22Rv1 (cell line): ENCODE results near the gene XAF1.

Experiments used
- CTCF ChIP-seq: fragments of 450-650 bp; IDR thresholded peaks from 2 replicates; pipeline ENCODE4 v1.5.1; 2017; ENCODE audit warnings: mild to moderate bottlenecking
- ZFX ChIP-seq: fragments of 450-650 bp; IDR thresholded peaks from 2 replicates; pipeline ENCODE4 v1.6.1; 2017; ENCODE audit warnings: antibody characterized with exemption, borderline replicate concordance

- TF ChIP-seq CTCF (no peak), ZFX (no peak)
These were observed 25.0 kb downstream of the XAF1 start for GRCh38 chr17:6780886-6781285.
